Activated B cell treated with CpG ODN at 0.5 μM for 24 hours (primary cell): Measurements from ENCODE around the gene CD79A. TPM values are rescaled to one million over a fixed set of nuclear protein-coding genes. Genes with fewer than 3 reads are reported as not detected.

ENCODE experiments used
- ATAC-seq: fragments of 200-7000 bp; cut with Tn5 transposase; one replicate; pipeline ENCODE4 v1.10.0; 2021; ENCODE audit warnings: low read depth, mild to moderate bottlenecking, moderate library complexity
- CTCF ChIA-PET: fragments of 350-600 bp; sonication (Branson Sonifier 250); formaldehyde crosslinking; loops from one replicate; lab custom pipeline; 2021; ENCODE audit warnings: antibody characterized with exemption; lab: Charles Lee
- POLR2A ChIA-PET: fragments of 350-600 bp; sonication (Branson Sonifier 250); formaldehyde crosslinking; loops from one replicate; lab custom pipeline; 2021; ENCODE audit warnings: antibody characterized with exemption; lab: Charles Lee
- DNase-seq: peaks from one replicate; pipeline ENCODE4 v3.0.0; 2022
- H3K27ac Mint-ChIP-seq: one replicate; pipeline ENCODE4 v1.8.0; 2020; ENCODE audit warnings: mixed read lengths
- H3K27me3 Mint-ChIP-seq: one replicate; pipeline ENCODE4 v1.8.0; 2021; ENCODE audit warnings: mixed read lengths
- H3K36me3 Mint-ChIP-seq: one replicate; pipeline ENCODE4 v1.8.0; 2021; ENCODE audit warnings: low read depth, mixed read lengths
- H3K4me1 Mint-ChIP-seq: one replicate; pipeline ENCODE4 v1.8.0; 2021; ENCODE audit warnings: mixed read lengths
- H3K4me3 Mint-ChIP-seq: one replicate; pipeline ENCODE4 v1.8.0; 2020; ENCODE audit warnings: mild to moderate bottlenecking, mixed read lengths
- H3K9me3 Mint-ChIP-seq: one replicate; pipeline ENCODE4 v1.8.0; 2020; ENCODE audit warnings: mixed read lengths
- intact Hi-C: fragments of 100-400 bp; cut with micrococcal nuclease; formaldehyde crosslinking; loops from one replicate; pipeline ENCODE4 v1.15.1; 2024
- total RNA-seq: library from RNA; stranded (reverse); gene quantifications from 2 replicates; pipeline ENCODE4 v1.2.3, GENCODE V29; 2022
- TF ChIP-seq, protein P1 (sequence below): fragments of 200-600 bp; IDR thresholded peaks from one replicate; pipeline ENCODE4 v1.8.0; 2022; ENCODE audit warnings: antibody characterized with exemption, mild to moderate bottlenecking

Gene CD79A
- total RNA-seq, 1 donor from 2014 or later = 889 TPM

DNA sequence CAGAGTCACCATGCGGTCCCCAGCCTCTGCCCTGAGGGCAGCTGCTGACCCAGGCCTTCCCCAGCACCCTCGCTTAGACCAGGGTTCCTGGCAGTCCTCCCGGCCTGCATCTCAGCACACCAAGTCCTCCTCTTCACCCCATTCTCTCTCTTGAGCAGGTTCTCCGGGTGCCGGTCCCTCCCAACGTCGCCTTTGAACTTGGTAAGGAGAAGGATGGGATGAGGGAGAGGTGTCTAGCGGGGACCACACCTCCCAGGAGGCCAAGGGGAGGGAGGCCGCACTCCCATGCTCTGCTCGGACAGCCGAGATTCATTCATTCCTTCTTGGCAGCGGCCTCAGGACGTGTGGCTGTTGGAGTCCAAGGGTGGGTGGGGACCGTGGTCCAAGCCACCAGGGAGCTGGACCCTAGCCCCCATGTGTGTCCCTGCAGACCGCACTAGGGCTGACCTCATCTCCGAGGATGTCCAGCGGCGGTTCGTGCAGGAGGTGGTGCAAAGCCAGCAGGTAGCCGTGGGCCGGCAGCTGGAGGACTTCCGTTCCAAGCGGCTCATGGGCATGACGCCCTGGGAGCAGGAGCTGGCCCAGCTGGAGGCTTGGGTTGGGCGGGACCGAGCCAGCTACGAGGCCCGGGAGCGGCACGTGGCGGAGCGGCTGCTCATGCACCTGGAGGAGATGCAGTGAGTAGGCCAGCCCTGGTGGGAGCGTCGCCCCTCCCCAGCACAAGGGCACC, 15.3 kb downstream of the CD79A start:
- H3K4me3 Mint-ChIP-seq = no peak overlapping the region
- H3K27ac Mint-ChIP-seq = no peak overlapping the region

DNA sequence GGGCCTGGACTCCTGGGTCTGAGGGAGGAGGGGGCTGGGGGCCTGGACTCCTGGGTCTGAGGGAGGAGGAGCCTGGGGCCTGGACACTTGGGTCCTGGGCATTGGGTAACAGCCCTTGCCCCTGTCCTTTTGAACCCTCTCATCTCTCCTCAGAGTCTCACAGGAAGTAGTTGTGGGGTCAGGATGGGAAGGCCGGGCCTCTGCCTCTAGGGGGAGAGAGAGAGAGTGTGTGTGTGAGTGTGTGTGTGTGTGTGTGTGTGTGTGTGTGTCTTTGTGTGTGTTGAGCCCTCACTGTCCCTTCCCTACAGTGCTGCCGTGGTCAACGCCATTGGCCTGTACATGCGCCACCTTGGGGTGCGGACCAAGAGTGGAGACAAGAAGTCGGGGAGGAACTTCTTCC, 16.8 kb downstream of the CD79A start:
- ChIA-PET CTCF (interaction anchor here (0.9 kb wide), 1 partner anchor 21 kb away, joined by 3 read pairs; no protein-coding TSS in a partner anchor), POLR2A (no interaction called here)
- no peak for ATAC-seq
- H3K9me3 Mint-ChIP-seq = no peaks in the 10 kb centered on the region
- no peak overlapping the region for H3K4me3 Mint-ChIP-seq
- DNase-seq = no peak
- no peaks in the 10 kb centered on the region for H3K27me3 Mint-ChIP-seq
- intact Hi-C loops = no loop called here
- H3K36me3 Mint-ChIP-seq = peaks cover 70% of the 10 kb centered on the region
- H3K4me1 Mint-ChIP-seq = peaks cover 19% of the 10 kb centered on the region
- H3K27ac Mint-ChIP-seq = peak overlapping the region; percentile 18
- TF ChIP-seq, protein P1, sequence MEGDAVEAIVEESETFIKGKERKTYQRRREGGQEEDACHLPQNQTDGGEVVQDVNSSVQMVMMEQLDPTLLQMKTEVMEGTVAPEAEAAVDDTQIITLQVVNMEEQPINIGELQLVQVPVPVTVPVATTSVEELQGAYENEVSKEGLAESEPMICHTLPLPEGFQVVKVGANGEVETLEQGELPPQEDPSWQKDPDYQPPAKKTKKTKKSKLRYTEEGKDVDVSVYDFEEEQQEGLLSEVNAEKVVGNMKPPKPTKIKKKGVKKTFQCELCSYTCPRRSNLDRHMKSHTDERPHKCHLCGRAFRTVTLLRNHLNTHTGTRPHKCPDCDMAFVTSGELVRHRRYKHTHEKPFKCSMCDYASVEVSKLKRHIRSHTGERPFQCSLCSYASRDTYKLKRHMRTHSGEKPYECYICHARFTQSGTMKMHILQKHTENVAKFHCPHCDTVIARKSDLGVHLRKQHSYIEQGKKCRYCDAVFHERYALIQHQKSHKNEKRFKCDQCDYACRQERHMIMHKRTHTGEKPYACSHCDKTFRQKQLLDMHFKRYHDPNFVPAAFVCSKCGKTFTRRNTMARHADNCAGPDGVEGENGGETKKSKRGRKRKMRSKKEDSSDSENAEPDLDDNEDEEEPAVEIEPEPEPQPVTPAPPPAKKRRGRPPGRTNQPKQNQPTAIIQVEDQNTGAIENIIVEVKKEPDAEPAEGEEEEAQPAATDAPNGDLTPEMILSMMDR = no peak

More for the DNA sequence above, 15.3 kb downstream of the CD79A start:
- CTCF ChIA-PET = interaction anchor here (1.0 kb wide), 1 partner anchor 19 kb away, joined by 3 read pairs; no protein-coding TSS in a partner anchor
- peaks cover 33% of the 10 kb centered on the region for H3K4me1 Mint-ChIP-seq
- POLR2A ChIA-PET = interaction anchor here (0.5 to 1.9 kb wide), 2 partner anchors 8 to 20 kb away, joined by 3 to 8 read pairs; no protein-coding TSS in a partner anchor
- no peak for ATAC-seq
- no peak for DNase-seq
- peaks cover 61% of the 10 kb centered on the region for H3K36me3 Mint-ChIP-seq
- TF ChIP-seq, protein P1 = no peak
- H3K9me3 Mint-ChIP-seq = no peaks in the 10 kb centered on the region
- no peaks in the 10 kb centered on the region for H3K27me3 Mint-ChIP-seq
- intact Hi-C loops = no loop called here

DNA sequence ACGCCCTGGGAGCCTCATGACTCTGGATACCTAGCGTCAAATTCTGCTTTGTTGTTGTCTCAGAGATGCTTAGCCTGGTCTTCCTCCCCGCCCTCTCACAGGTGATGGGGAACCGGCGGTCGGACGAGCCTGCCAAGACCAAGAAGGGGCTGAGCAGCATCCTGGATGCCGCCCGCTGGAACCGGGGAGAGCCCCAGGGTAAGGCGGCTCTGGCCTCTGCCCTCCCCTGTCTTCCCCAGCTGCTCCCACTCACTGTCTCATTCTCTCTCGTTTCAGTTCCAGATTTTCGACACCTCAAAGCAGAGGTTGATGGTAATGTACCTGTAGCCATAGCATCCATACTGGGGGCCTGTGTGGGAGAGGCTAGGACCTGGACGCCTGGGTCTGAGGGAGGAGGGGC, 17.3 kb downstream of the CD79A start:
- intact Hi-C loops = no loop called here

DNA sequence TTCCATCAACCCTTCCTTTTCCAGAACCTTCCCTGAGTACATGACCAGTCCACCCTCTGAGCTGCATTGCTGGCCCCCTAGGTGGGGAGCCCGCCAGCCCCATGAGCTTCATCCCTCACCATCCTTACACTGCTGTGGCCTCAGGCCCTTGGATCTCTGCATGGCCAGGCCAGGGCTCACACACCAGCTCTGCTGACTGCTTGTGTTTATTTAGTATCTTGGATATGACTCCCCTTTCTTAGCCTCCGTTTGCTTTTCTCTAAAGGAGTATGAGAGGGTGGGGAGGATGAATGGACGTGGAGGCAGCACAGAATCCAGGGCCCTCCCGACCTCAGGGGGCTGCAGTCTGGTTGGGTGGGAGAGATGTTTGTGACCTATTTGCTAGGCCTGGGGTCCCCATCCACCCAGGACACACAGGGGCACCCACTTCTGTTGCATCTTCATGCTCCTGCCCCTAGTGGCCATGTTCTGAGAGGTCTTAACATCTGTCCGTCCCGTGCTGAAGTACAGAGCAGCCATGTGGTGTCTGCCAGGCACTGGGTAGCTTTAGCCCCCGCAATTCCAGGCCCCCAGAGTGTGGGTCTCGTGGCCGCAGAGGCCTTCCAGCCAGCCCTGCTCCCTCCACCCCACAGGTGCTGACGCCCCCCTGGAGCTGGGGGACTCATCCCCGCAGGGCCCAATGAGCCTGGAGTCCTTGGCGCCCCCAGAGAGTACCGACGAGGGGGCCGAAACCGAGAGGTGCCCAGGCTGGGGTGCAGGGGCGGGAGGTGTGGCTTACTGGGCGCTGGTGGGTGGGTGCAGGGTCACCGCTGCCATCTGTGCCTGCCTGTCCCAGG, 18.9 kb downstream of the CD79A start:
- intact Hi-C loops = no loop called here
- peak overlapping the region; percentile 57 for H3K27ac Mint-ChIP-seq
- H3K4me1 Mint-ChIP-seq = peaks cover 13% of the 10 kb centered on the region
- H3K9me3 Mint-ChIP-seq = no peaks in the 10 kb centered on the region
- ATAC-seq = no peak
- TF ChIP-seq, protein P1 = no peak
- POLR2A ChIA-PET = interaction anchor here (1.5 to 1.6 kb wide), 2 partner anchors 12 to 16 kb away, joined by 4 to 6 read pairs; no protein-coding TSS in a partner anchor
- H3K36me3 Mint-ChIP-seq = peaks cover 72% of the 10 kb centered on the region
- DNase-seq = no peak
- no peak overlapping the region for H3K4me3 Mint-ChIP-seq
- CTCF ChIA-PET = interaction anchor here (1.0 kb wide), 1 partner anchor 23 kb away, joined by 4 read pairs; no protein-coding TSS in a partner anchor
- H3K27me3 Mint-ChIP-seq = no peaks in the 10 kb centered on the region

More for the DNA sequence above, 17.3 kb downstream of the CD79A start:
- Mint-ChIP-seq H3K9me3 (no peaks in the 10 kb centered on the region), H3K4me1 (peaks cover 18% of the 10 kb centered on the region), H3K36me3 (peaks cover 70% of the 10 kb centered on the region), H3K27ac (no peak overlapping the region), H3K27me3 (no peaks in the 10 kb centered on the region), H3K4me3 (no peak overlapping the region)
- ChIA-PET POLR2A (no interaction called here), CTCF (interaction anchor here (0.9 kb wide), 1 partner anchor 21 kb away, joined by 3 read pairs; no protein-coding TSS in a partner anchor)
- no peak for DNase-seq
- TF ChIP-seq, protein P1 = no peak
- no peak for ATAC-seq
